Midbrain (tissue), 1 donor: Measurements from ENCODE around the gene CFAP141.

Experiments used
- DNase-seq: peaks from one replicate; lab custom pipeline; 2025; lab: John Stamatoyannopoulos, UW

The CFAP141 gene

DNA sequence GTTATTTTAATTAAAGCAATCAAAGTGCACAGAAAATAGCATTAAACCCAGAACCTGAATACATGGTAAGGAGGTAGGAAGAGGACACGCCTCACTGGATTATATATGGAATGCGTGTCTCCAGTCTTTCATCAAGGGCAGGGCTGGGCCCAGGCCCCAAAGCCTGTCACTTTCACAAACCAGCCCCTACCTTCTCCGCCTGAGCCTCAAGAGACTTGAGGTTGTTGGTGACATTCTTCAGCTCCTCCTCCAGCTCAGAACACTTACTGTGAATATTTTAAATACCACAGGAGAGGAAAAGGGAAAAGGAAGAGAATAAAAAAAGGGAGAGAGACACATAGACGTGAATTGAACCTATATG lies 34.9 kb downstream of the CFAP141 start:
- no peak for DNase-seq

GRCh38 chr1:154170547-154171222 lies 35.4 kb downstream of the CFAP141 start:
- DNase-seq = no peak

GRCh38 chr1:154167461-154167860 lies 38.7 kb downstream of the CFAP141 start:
- DNase-seq = no peak

- DNase-seq = no peak
Observed at GRCh38 chr1:154166207-154166606, 39.9 kb downstream of the CFAP141 start.

DNA sequence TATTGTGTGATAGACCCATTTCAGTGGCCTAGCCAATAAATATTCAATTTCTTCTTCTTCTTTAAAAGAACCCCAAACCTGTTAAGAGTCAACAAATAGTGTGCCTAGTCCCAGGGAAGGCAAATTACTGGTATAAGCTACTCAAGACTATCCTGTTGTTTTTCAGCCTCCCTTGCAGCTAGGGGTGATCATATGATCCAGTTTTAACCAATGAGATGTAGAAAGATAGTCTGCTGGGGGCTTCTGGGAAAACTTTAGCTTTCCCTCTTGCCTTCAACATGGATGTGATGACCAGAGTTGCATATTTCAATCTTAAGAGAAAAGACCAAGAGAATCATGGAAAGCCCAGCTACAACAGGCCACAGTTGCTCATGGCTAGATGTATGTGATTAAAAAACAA lies 46.6 kb downstream of the CFAP141 start:
- no peak for DNase-seq

- DNase-seq = no peak
Observed at GRCh38 chr1:154158307-154159125, 47.6 kb downstream of the CFAP141 start.

DNA sequence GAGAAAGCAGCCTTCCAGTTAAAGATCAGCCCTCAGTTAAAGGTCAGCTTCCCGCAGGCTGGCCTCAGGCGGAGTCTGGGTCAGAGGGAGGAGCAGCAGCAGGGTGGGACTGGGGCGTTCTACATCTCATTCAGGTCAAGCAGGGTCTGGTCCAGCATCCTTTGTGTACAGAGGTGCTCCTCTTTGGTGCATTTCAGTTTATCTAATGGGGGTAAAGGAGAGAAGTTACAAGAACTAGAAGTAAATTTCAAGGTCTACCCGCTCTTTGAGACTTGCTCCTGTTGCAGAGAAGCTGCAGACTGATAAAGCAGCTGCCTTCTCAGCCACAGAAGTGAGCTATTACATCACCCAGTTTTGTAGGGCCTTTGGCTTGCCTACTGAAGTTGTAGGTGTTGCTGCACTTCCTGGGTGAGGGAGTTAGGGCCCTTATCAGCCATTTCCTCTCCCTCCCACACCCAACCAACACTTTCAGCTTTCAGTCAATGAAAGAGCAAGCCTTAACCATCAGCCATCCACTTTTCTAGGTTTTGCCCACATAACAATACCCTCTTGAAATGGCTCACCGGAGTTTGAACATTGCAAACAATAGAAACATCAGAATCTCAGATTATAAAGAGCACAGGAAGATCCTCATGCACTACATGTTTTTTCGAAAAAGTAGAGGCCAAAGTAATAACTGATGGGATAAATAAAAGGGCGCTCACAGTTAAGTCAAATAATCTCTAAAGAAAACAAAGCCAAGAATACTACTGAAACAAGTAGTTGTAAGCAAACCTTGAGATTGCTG lies 48.4 kb downstream of the CFAP141 start:
- DNase-seq = no peak

DNA sequence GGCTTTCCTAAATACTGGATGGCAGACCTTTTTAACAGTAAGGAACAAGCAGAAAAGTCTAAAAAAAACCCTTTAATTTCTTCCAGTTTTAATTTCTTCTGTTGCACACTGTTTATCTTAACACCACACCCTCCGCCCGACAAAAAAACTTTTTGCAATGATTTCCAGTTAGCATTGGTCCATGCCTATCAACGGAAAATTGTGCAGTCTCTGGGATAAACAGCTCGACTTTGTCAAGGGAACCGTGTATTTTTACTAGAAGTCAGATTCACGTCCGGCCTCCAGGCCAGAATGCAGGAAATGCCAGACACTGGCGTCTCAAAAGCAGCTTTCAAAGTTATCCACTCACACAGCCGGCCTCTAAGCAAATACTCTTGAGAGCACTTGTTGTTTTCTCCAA lies 50.9 kb downstream of the CFAP141 start:
- DNase-seq = no peak

DNA sequence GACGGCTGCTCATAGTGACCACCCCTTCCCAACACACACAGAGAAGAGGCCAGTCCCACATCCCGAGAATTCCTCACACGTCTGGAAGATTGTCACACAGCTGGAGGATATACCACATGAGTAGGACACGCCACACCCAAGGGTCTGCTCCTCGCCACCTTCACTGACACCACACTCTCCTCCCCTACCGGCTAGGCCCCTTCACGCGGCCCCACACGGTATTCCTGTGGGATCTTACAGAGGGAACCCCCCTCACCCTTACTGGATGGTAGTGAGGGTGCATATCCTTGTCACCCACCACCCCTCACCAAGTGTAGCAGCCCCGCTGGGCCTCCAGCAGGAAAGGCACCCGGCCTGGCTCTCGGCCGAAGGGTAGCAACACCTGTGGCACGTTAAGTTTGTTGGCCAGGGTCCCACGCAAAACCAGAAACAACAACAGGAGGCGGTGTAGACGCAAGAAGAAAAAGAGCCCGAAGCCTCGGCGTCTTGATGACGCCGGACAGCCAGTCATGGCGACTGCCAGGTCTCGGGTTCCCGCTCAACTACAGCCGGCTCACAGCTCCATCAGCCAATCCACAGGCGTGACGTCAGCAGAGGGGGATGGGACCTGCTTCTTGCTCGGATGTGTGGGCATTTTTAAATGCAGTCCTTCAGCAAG lies 51.5 kb downstream of the CFAP141 start, which contains the start of gene NUP210L:
Gene NUP210L, minus strand, starts transcription at position 540 of the 658 bp plus-strand sequence.
- DNase-seq = no peak

DNA sequence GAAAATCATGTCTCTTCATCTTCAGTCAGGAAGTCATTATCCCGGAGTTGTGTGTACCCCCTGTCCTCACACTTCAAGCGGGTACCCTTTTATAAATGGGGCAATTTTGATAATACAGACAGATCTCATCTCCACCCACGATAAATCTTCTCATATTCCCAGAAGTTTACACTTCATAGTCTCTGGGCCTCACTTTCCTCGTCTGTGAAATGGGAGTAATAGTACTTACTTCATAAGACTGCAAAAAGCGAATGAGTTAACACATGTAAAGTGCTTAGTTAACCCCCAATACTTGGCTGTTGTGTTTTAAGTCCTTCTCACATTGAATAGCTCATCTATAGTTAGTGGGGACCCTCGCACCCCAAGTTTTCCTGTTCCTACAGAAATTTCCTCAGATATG lies 52.1 kb downstream of the CFAP141 start:
- no peak for DNase-seq

GRCh38 chr1:154151311-154151710 lies 54.8 kb downstream of the CFAP141 start:
- no peak for DNase-seq
